Measurements from ENCODE around the gene CXXC1.
"Not testable (repeated sequence)": the region's sequence is repeated elsewhere in the genome, so short reads cannot be mapped to it uniquely, and the experiment has no call there.

CXXC1 gene

DNA sequence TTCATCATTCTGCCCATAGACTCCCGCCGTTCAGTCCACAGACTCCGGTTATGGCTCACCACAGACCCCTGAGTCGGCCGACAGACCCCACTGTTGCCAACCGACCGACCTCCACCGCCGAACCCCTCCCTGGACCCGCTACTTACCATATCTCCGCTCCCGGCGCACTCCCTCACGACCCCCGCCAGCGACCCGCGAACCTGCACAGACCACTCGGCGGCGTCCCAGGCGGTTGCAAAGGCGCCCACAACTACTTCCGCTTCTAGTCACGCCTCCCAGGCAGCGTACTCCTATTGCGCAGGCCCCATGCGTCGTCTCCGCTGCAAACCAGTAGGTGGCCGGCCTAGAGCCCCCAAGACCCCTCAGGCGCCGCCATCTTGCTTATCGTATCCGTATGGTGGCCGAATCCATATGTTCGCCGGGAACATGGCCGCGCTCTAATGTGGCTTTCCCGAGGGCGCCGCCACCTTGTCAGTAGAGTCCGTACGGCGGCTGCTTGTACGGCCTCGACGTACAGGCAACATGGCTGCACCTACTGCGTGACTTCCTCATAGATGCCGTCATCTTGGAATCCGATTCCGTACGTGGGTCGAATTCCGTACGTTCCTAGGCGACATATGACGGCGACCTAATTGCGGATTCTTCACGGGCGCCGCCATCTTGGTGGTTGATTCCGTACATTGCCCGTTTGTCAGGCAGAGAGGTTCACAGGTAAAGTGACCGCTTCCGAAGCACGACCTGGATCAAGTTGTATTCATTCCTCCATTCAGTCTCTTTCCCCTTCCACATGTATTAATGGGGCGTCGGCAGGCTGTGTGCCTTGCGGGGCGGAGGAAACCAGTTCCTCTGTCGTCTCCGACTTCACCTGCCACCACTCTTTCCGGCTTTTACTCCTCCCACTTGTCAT lies at the start of gene CXXC1:
TSS of gene CXXC1 (minus strand) at position 252 of the 907 bp plus-strand sequence. CDS start at position 149, 103 bp downstream.
- peak; percentile 99 for DNase-seq (ENCODE audit: low read depth in 2 of 2)

DNA sequence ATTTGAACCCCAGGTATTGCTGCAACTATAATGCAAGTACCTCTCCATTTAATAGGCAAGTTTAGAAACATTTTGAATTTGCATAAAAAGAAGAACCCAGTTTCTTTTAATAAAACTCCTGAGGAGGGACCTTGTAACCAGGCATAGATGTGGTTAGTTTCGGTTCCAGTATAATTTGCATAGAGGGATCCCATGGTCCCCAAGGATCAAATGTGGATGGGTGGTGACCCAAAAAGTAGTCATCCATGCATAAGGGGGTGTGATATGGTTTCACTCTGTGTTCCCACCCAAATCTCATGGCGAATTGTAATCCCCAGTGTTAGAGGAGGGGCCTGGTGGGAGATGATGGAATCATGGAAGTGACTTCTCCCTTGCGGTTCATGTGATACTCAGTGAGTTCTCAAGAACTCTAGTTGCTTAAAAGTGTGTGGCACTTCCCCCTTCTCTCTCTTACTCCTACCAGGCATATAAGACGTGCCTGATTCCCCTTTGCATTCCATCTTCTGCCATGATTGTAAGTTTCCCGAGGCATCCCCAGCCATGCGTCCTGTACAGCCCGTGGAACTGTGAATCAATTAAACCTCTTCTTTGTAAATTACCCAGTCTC lies 47.2 kb upstream of the CXXC1 start:
- DNase-seq (ENCODE audit: low read depth in 2 of 2): no peak

DNA sequence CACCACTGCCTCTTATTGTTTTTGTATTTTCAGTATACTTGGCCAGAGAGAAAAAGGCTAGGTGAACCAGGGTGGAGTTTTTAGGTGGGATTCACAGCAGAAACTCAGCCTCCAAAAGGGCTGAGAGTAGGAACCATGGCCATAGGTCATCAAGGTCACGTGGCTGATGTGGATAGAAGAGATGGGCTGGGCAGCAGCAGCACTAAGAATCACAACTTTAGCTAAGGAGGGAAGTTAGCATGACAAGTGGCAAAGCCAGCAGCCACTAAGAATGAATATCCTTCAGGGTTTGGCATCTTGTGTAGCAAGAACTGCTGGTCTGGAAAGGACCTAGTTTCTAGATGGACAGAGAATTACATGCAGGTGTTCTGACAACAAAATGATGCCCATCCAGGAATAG lies 44.2 kb upstream of the CXXC1 start:
- DNase-seq (ENCODE audit: low read depth in 2 of 2): no peak

DNA sequence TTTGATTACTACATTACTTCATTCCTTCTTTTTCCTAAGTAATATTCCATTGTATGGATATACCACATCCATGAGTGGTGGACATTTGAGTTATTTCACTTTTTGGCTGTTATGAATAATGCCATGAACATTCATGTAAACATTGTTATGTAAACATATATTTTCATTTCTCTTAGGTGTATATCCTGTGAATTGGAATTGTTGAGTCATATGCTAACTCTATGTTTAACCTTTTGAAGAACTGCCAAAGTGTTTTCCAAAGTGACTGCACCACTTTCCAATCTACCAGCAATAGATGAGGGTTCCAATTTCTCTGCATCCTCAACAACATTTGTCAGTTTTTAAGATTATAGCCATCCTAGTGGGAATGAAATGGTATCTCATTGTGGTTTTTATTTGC lies 42.7 kb upstream of the CXXC1 start:
- DNase-seq (ENCODE audit: low read depth in 2 of 2): no peak

DNA sequence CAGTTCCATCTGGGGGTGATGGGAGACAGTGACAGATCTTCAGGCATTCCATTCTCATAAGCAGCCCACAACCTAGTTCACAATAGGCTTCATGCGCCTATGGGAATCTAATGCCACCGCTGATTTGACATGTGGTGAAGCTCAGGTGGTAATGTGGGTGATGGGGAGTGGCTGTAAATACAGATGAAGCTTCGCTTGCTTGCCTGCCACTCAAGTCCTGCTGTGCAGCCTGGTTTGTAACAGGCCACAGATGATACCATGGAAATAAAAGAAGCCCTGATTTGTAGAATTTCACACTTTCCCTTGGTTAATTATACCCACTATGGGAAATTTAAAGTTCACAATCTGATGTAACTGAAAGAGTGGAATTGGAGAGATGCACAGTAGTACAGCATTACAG lies 40.5 kb upstream of the CXXC1 start:
- DNase-seq (ENCODE audit: low read depth in 2 of 2): no peak

DNA sequence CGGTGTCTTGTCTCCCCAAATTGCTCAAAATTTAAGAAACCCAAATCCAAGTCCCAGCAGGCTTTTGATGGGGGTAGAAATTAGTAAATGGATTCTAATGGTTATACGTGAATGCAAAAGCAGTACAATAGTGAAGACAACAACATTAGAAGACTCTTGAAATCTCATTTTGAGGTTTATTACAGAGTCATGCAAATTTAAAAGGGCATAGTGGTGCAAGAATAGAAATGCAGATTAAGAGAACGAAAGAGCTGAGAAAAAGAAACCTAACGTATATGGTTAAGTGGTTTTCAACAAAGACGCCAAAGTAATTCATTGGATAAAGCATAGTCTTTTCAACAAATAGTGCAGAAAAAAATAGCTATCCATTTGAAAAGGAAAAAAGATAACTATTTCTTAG lies 33.2 kb upstream of the CXXC1 start:
- DNase-seq (ENCODE audit: low read depth in 2 of 2): no peak

DNA sequence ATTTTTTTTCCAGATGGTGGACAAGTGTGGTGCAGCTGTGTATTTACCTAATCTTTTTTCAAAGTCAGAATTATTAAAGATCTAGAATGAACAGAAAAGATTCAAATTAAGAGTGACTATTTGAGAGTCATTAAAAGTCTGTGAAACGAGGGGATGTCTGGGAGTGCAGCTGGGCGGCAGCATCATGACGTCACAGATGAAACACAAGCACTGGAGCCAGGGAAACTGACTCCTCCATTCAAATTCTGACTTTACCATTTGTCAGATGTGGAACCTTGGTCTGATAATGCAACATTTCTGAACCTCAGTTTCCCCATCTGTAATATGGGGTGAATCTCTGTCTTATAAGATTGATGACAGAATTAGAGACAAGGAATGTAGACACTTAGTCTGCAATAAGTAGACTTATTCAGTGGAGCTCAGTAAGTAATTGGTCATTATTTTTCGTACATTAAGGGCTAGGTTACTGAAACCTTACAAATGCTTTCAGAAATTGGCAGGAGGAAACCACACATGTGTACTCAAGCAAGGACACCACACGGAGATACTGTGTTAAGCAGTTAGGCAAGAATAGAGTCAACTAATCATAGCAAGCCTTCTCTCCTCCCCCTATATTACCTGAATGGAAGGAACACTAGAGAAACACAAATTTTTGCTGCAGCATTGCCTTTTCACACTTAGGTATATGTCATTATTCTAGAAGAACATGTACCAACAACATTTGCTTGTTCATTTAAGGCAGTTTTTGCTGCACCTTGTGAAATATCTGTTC lies 27.8 kb upstream of the CXXC1 start:
- no peak for DNase-seq (ENCODE audit: low read depth in 2 of 2)

DNA sequence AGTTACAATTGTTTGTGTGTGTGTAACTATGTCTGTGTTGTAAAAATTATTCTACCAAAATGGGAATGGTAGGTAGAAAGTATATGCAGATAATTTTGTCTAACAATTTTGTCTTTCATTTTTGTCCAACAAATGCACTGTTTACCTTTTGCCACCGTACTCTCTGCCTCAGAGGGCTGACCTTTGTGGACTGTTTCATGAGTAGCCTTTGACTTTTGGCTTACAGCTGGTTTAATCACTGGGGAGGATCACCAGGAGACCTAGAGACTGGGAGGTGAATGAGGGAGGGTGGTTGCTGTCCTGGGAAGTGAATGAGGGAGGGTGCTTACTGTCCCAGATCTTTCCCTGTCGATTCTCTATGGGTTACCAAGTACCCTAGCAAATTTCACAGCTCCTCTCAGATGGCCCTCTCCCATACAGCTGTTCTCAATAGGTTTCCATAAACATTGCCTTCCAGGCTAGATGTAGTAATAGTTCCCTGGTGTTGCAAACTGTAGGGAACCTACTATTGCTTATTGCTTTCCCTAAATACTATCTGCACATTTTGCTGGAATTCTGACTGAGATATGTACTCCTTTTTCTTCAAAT lies 26.5 kb upstream of the CXXC1 start:
- no peak for DNase-seq (ENCODE audit: low read depth in 2 of 2)

DNA sequence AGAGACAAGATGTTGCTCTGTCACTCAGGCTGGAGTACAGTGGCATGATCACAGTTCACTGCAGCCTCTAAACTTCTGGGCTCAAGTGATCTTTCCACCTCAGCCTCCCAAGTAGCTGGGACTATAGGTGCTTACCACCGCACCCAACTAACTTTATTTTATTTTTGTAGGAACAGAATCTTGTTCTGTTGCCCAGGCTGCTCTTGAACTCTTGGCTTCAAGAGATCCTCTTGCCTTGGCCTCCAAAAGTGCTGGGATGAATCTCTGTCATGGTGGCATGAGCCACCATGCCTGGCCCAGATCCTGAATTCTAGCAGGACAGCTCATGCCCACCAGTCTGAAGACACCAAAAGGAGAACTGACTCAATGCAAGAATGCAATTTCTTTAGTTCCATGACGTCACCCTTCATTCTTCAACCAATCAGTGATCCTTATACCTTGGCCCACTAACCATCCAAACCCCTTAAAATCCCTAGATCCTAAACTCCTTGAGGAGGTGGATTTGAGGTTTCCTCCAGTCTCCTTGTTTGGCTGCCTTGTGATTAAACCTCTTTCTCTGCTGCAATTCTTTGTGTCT lies 25.6 kb upstream of the CXXC1 start:
- DNase-seq (ENCODE audit: low read depth in 2 of 2): no peak

DNA sequence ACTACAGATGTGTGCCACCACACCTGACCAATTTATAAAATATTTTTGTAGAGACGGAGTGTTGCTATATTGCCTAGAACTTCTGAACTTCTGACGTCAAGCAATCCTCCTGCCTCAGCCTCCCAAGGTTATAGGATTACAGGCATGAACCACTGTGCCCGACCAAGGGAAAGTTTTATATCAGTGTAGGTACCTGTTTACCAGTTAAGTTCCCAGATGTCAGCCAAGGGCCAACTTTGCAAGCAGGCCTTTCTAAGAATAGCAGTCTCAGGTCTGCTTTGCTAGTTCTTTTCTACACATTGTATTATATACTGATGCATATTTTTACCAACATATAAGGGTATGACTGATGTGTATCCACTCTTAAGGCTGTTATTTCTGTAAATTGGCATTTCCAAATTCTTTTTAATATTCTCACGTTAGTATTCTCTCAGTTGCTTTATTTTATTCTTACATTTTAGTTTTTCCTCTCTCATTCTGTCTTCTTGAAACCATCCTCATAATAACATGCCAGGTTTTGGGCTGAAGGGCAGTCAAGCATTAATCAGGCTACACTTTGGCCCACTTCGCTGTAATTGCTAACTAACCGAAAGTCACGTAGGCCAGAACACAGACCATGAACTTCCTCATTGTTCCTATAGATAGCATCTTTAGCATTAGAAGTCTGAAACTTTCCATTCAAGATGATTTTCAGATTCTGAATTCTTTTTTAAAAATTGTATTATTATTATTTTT lies 25.0 kb upstream of the CXXC1 start:
- no peak for DNase-seq (ENCODE audit: low read depth in 2 of 2)

DNA sequence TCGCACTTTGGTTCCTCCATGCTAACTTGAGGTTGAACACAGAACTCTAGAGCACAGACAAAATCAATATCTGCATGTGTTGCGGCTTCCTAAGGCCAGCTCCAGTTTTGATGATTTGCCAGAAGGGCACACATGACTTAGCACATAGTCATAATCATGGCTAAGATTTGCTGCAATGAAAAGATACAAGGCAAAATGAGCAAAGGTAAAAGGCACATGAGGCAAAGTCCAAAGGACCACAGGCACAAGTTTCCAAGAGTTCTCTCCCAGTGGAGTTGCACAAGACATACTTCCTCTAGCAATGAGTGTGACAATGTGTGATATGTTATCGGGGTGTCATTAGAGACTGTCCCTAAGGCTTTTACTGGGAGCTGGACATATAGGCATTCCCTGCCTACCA lies 24.2 kb upstream of the CXXC1 start:
- DNase-seq (ENCODE audit: low read depth in 2 of 2): no peak

DNA sequence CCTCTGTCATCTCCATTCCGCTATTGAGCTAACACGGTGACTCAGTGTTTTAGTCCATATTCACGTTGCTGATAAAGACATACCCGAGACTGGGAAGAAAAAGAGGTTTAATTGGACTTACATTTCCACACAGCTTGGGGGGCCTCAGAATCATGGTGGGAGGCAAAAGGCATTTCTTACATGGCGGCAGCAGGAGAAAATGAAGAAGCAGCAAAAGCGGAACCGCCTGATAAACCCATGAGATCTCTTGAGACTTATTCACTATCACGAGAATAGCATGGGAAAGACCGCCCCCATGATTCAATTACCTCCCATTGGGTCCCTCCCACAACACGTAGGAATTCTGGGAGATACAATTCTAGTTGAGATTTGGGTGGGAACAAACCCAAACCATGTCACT lies 22.6 kb upstream of the CXXC1 start:
- no peak for DNase-seq (ENCODE audit: low read depth in 2 of 2)

DNA sequence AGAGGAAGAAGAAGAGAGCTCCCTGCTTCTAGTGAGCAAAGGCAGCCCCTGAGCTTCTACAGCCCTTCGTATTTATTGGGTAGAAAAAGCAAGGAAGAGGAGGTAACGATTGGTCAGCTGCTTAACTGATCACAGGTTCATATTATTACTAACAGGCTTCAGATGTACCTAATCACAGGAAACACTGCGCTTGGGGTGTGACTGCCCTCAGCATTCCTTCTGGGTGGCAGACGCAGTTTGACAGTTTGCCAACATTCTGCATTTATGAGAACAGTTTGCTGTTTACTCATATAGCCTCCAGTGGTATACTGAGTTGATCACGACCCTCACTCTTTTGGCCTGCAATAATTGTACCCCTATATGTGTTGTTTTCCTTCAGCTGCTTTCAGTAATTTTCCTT lies 21.4 kb upstream of the CXXC1 start:
- DNase-seq (ENCODE audit: low read depth in 2 of 2): not testable (repeated sequence)

DNA sequence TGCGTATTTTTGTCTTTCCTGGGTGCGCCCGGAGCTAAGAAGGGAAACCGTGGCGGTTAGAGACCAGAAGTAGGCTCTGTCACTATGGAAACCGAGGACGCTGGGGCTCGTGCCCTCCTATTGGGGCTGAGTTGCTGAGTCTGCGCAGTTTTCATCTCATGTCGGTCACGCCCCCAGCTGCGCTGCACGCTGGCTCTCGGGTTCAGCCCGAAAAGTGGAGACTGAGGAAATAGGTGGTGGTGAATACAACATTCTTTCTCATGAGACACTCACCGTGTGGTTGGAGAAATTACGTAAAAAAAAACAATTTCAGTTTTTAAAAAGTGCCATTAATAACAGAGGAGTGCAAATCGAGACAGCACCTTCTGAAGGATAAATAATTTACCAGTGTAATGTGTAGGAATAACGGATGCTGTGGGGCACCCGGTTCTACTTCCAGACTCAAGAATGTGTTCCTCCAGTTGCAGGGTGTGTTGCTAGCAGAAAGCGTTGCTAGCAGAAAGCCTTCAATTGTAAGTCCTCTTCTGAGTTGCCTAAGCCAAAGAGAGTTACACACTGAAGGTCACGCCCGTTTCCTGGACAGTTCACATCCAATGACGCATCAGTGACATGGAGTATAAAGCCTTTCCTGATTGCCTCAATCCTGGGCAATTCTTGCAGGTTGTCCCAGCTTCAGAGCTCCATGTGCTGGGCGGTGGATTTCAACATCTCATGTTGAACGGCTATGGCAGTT lies 20.4 kb upstream of the CXXC1 start:
- DNase-seq (ENCODE audit: low read depth in 2 of 2): peak; percentile 64 to 65

DNA sequence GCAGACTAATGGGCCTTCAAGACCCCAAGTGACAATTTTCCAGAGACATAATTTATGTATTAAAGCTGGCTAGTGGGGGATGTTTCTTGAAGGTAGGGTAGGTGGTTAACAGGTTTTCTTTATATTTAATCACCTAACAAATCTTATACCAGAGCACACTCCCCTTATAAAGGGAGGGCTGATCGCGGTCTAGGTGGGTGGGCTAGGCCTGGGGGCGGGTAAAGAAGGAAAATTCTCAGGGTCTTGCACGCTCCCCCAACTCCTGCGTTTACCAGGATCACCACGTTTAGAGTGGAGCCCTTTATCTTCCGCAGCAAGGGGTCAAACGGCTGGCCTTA lies 19.9 kb upstream of the CXXC1 start:
- DNase-seq (ENCODE audit: low read depth in 2 of 2): no peak

DNA sequence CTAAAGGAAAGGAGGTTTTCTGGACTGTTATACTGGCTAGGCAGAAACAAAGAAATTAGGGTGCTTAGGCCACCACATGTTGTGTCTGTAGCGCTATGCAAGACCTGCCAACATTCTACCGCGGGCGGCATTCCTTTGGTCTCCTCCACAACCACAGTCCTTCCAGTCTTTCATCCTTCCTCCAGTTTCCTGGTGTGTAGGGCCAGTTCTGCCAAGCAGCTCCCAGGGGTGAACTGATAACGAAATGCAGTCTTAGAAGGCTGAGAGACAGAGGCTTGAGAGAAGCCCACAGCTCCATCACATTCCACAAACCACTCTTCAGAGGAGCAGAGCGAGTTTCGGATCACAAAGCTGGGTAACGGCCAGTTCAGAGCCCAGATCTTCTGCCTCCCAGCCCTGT lies 19.5 kb upstream of the CXXC1 start:
- no peak for DNase-seq (ENCODE audit: low read depth in 2 of 2)

DNA sequence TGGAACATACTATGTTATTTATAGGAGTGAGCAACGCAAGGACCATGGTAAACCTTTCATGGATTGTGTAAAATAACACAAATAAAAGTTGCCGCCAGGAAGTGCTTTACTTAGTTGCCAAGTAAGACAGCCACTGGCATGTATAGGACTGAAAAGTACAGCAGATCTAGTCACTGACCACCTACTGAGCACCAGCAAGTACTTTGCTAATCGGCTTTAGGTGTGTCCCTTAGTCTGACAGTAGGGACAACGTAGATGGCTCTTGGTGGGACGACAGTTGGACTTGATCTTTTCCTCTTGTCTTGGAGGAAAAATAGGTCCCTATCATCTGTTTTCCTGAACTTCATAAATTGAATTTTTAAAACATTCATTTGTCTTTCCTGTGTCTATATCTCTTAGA lies 13.6 kb upstream of the CXXC1 start:
- no peak for DNase-seq (ENCODE audit: low read depth in 2 of 2)

DNA sequence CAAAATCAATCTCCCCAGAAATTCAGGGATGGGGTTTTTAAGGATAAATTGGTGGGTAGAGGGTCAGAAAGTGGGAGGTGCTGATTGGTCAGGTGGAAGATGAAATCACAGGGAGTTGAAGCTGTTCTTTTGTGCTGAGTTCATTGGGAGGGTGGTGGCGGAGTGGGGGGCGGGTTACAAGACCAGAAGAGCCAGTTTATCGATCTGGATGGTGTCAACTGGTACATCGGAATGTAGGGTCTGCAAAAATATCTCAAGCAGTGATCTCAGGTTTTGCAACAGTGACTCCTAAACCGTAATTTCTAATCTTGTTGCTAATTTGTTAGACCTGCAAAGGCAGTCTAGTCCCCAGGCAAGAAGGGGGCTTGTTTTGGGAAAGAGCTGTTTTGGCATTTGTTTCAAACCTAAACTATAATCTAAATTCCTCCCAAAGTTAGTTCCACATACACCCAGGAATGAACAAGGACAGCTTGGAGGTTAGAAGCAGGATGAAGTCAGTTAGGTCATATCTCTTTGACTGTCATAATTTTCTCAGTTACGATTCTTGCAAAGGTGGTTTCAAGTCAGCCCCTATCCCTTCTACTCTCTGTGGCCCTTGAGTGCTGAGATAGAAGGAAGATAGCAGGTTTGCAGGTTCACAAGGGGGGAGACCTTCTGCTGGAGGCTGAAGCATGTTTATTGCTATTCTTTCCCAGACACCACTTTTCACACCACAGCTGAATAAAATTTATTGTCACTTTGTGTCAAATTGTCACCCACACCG lies 12.3 kb upstream of the CXXC1 start:
- DNase-seq (ENCODE audit: low read depth in 2 of 2): no peak

DNA sequence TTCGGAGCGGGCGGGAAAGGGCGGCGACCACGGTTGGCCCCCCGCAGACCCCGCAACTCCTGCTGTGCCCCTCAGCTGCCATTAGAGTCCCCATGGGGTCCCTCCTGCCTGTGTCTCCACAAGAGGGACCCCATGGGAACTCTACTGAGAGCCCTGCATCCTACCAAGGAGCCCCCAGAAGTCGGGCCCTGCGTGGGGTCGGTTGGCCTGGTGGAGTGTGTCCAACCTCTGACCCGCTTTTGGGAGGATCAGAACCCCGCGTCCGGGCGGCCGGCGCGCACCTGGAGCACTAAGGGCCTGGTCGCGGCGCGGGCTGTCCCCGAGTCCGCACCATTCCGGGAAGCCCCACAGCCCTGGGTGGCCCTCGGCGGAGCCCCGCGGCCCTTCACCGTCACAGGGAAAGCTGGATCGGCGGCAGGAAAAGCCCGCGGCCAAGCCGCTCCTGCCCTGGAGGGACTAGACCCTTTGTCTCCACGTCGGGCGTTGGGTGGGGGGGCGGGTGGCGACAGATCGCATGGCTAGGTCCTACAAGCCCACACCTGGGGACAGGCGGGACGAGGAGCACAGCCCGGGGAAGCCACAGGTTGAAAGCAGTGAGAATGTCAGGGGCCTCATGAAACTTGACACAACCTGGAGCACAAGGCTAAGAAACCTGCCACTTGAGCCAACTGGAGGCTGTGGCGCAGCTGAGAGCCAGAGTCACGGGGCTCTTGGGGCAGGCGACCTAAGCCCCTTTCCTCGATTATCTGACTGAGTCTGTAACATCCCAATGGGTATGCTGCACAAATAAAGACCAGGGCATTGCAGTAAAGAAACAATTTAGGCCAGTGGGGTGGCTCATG lies 11.2 kb upstream of the CXXC1 start:
- no peak for DNase-seq (ENCODE audit: low read depth in 2 of 2)
